GM10266 (cell line): ENCODE measurements around the gene ABCC10.
"Not testable (repeated sequence)": the region's sequence is repeated elsewhere in the genome, so short reads cannot be mapped to it uniquely, and the experiment has no call there.

ENCODE experiments used
- DNase-seq: peaks from one replicate; pipeline ENCODE4 v3.0.0; 2012; ENCODE audit errors: extremely low spot score
- CTCF ChIP-seq: IDR thresholded peaks from 2 replicates; pipeline ENCODE4 v1.5.1; 2012; ENCODE audit warnings: mild to moderate bottlenecking, low read depth; ENCODE audit not compliant: control insufficient read depth, insufficient read depth; ENCODE audit errors: missing control alignments

Gene ABCC10

GRCh38 chr6:43416935-43417334 lies 10.4 kb upstream of the ABCC10 start:
- DNase-seq = no peak

GRCh38 chr6:43420012-43420709 lies 7.2 kb upstream of the ABCC10 start:
- TF ChIP-seq CTCF = no peak
- no peak for DNase-seq

More at GRCh38 chr6:43416935-43417334, 10.4 kb upstream of the ABCC10 start:
- TF ChIP-seq CTCF = no peak

- no peak for TF ChIP-seq CTCF
- DNase-seq = no peak
Observed at GRCh38 chr6:43421831-43422230, 5.5 kb upstream of the ABCC10 start.

- DNase-seq = not testable (repeated sequence)
Observed at GRCh38 chr6:43425083-43425482, 2.3 kb upstream of the ABCC10 start.

GRCh38 chr6:43426928-43427405 lies 374 bp upstream of the ABCC10 start:
- DNase-seq = no peak
- no peak for TF ChIP-seq CTCF

- DNase-seq = no peak
Observed at GRCh38 chr6:43428112-43428570, 800 bp downstream of the ABCC10 start.

GRCh38 chr6:43428874-43429273 lies 1.5 kb downstream of the ABCC10 start:
- DNase-seq = no peak
- no peak for TF ChIP-seq CTCF

More at GRCh38 chr6:43428112-43428570, 800 bp downstream of the ABCC10 start:
- no peak for TF ChIP-seq CTCF
